ENCODE measurements around the gene MCU.

DNA sequence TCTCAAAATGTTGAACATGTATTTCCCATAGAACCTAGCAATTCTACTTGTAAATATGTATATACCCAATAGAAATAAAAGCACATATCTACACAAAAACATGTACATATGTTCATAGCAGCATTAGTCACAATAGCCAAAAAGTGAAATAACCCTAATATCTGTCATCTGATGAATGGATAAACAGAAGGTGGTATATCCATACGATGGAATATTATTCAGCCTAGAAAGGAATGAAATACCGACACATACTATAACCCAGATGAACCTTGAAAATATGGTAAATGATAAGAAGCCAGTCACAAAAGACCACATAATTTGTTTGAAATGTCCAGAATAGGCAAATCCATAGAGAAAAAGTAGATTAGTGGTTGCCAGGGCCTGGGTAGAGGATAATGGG is 87.9 kb downstream of the MCU start:
- TF ChIP-seq, protein P1, sequence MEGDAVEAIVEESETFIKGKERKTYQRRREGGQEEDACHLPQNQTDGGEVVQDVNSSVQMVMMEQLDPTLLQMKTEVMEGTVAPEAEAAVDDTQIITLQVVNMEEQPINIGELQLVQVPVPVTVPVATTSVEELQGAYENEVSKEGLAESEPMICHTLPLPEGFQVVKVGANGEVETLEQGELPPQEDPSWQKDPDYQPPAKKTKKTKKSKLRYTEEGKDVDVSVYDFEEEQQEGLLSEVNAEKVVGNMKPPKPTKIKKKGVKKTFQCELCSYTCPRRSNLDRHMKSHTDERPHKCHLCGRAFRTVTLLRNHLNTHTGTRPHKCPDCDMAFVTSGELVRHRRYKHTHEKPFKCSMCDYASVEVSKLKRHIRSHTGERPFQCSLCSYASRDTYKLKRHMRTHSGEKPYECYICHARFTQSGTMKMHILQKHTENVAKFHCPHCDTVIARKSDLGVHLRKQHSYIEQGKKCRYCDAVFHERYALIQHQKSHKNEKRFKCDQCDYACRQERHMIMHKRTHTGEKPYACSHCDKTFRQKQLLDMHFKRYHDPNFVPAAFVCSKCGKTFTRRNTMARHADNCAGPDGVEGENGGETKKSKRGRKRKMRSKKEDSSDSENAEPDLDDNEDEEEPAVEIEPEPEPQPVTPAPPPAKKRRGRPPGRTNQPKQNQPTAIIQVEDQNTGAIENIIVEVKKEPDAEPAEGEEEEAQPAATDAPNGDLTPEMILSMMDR (IDR thresholded peaks at IDR 0.05), result no peak
- TF ChIP-seq EZH2 (IDR thresholded peaks at IDR 0.05; ENCODE audit: borderline replicate concordance, insufficient read depth, low read depth, low read length, poor library complexity, severe bottlenecking), result no peak

Measured in B cell (primary cell).